ENCODE measurements around the gene RASAL1. TPM values are rescaled to one million over a fixed set of nuclear protein-coding genes. Genes with fewer than 3 reads are reported as not detected.

The RASAL1 gene
- total and polyA plus RNA-seq, 2 donors (not counting 1 experiment from before 2014, with no cell fraction given) = 0.10 to 11.0 TPM

DNA sequence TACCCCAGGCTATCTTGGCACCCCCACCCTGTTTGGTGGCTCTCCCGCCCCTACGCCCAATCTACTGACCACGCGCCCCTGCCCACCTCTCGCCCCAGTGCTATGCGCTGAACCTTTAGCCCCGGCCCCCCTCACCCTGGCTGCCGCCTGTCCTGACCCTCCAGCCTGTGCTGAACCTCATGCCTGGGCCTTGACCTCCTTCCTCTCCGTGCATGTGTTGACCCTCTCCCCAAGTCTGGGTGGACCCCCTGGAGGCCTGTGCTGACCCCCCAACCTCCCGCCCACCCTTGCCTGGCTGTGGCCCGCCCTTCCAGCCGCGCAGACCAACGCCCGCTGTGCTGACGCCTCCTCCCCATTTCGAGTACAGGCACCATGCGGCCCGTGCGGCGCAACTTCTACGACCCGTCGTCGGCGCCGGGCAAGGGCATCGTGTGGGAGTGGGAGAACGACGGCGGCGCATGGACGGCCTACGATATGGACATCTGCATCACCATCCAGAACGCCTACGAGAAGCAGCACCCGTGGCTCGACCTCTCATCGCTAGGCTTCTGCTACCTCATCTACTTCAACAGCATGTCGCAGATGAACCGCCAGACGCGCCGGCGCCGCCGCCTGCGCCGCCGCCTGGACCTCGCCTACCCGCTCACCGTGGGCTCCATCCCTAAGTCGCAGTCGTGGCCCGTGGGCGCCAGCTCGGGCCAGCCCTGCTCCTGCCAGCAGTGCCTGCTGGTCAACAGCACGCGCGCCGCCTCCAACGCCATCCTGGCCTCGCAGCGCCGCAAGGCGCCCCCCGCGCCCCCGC is 58.3 kb downstream of the RASAL1 start:
- ATAC-seq (ENCODE audit: low read depth) (no peak), DNase-seq (peak; percentile 72)
- TF ChIP-seq EZH2 (IDR thresholded peaks at IDR 0.05; ENCODE audit: borderline replicate concordance, insufficient read depth, low read depth, low read length, poor library complexity, severe bottlenecking) = no peak
- TF ChIP-seq, protein P1, sequence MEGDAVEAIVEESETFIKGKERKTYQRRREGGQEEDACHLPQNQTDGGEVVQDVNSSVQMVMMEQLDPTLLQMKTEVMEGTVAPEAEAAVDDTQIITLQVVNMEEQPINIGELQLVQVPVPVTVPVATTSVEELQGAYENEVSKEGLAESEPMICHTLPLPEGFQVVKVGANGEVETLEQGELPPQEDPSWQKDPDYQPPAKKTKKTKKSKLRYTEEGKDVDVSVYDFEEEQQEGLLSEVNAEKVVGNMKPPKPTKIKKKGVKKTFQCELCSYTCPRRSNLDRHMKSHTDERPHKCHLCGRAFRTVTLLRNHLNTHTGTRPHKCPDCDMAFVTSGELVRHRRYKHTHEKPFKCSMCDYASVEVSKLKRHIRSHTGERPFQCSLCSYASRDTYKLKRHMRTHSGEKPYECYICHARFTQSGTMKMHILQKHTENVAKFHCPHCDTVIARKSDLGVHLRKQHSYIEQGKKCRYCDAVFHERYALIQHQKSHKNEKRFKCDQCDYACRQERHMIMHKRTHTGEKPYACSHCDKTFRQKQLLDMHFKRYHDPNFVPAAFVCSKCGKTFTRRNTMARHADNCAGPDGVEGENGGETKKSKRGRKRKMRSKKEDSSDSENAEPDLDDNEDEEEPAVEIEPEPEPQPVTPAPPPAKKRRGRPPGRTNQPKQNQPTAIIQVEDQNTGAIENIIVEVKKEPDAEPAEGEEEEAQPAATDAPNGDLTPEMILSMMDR (IDR thresholded peaks at IDR 0.05) = no peak
- peak overlapping the region; percentile 11 to 92 for H3K27ac ChIP-seq (ENCODE audit: low read length in 2 of 2)
- peaks cover 95 to 96% of the 10 kb centered on the region in 2 donors for H3K4me1 ChIP-seq (ENCODE audit: control insufficient read depth in 2 of 2, insufficient read depth in 2 of 2, low read length in 2 of 2)
- H3K9ac ChIP-seq (ENCODE audit: low read length) = no peak overlapping the region
- H3K79me2 ChIP-seq (ENCODE audit: control insufficient read depth, insufficient read depth, low read length) = peaks cover 85% of the 10 kb centered on the region
- Mint-ChIP-seq H3K27me3 (no peaks in the 10 kb centered on the region), H3K27ac (peak overlapping the region; percentile 85), H3K4me3 (peak overlapping the region; percentile 76), H3K9me3 (ENCODE audit: insufficient read depth) (no peaks in the 10 kb centered on the region), H3K4me1 (peaks cover 88% of the 10 kb centered on the region)
- peak overlapping the region in 3 of 5 experiments; percentile 23 to 36 (median 28) for H3K4me3 ChIP-seq (ENCODE audit: control extremely low read depth in 1 of 5, extremely low read depth in 1 of 5, insufficient read depth in 1 of 5, low read depth in 2 of 5, low read length in 4 of 5)
- no peaks in the 10 kb centered on the region for H3K27me3 ChIP-seq (replicated peaks in 1 of 4; ENCODE audit: control extremely low read depth in 1 of 4, control insufficient read depth in 3 of 4, insufficient read depth in 4 of 4, low read length in 3 of 4)
- peaks cover 0 to 13% of the 10 kb centered on the region in 2 experiments for H3K36me3 ChIP-seq (replicated peaks in 1 of 2; ENCODE audit: control extremely low read depth in 1 of 2, control insufficient read depth in 1 of 2, extremely low read depth in 1 of 2, insufficient read depth in 2 of 2, low read length in 1 of 2)
- ChIA-PET CTCF (no interaction called here), POLR2A (no interaction called here)
- no peaks in the 10 kb centered on the region for H4K20me1 ChIP-seq (ENCODE audit: control insufficient read depth, insufficient read depth, low read length, poor library complexity, severe bottlenecking)
- H2AFZ ChIP-seq (ENCODE audit: insufficient read depth, low read depth, low read length, poor library complexity, severe bottlenecking) = peak overlapping the region; percentile 55
- H3K9me3 ChIP-seq (ENCODE audit: control extremely low read depth in 1 of 3, control insufficient read depth in 2 of 3, insufficient read depth in 1 of 3, low read length in 2 of 3) = no peaks in the 10 kb centered on the region
- 23% methylated on average over 70 of the region's 70 CpGs for WGBS (ENCODE audit: insufficient coverage)
- intact Hi-C loops (cut with micrococcal nuclease) = loop anchor here (5.0 kb wide), 3 partner anchors 95 to 145 kb away; partner anchors contain the start of genes OAS2 and TPCN1
- peak overlapping the region; percentile 69 for H3K4me2 ChIP-seq (replicated peaks; ENCODE audit: low read depth, low read length, poor library complexity, severe bottlenecking)
